WTC11 (cell line): ENCODE results near the gene ANXA5.

Source experiments
- ARID4B ChIP-seq: sonication (generic); formaldehyde crosslinking; IDR thresholded peaks from 2 replicates; pipeline ENCODE4 v1.8.0; 2023; ENCODE audit warnings: missing genetic modification reagents, mild to moderate bottlenecking, borderline replicate concordance
- CREB1 ChIP-seq: sonication (generic); formaldehyde crosslinking; IDR thresholded peaks from 2 replicates; pipeline ENCODE4 v1.8.0; 2023; ENCODE audit warnings: mild to moderate bottlenecking, missing genetic modification reagents
- CTCF ChIP-seq: fragments of 200-600 bp; IDR thresholded peaks from 2 replicates; pipeline ENCODE4 v1.8.0; 2022; ENCODE audit warnings: antibody characterized with exemption

GRCh38 chr4:121686255-121686654, 10.5 kb downstream of the ANXA5 start:
- no peak for TF ChIP-seq CTCF
- no peak for TF ChIP-seq CREB1 (CRISPR knock-in tag)
- no peak for TF ChIP-seq ARID4B (CRISPR knock-in tag)
